ENCODE results near the gene FHAD1.
"Not testable (repeated sequence)": the region's sequence is repeated elsewhere in the genome, so short reads cannot be mapped to it uniquely, and the experiment has no call there.

FHAD1 gene

GRCh38 chr1:15420853-15421465, 173.9 kb downstream of the FHAD1 start:
- no peak overlapping the region for H3K27ac ChIP-seq (ENCODE audit: low read length)
- peaks cover 1% of the 10 kb centered on the region; the same call in 1 of the 2 replicates for H3K4me1 ChIP-seq (ENCODE audit: control insufficient read depth, insufficient read depth, low read length)
- no CpG with 5 or more reads among the region's 8 CpGs for WGBS (ENCODE audit: insufficient coverage, insufficient read length)
- 0 out of 2 replicates have a peak, but pooled peaks cover 2% of the 10 kb centered on the region for H3K36me3 ChIP-seq (ENCODE audit: control insufficient read depth, insufficient read depth, low read length)
- no peaks in the 10 kb centered on the region for H3K9me3 ChIP-seq (ENCODE audit: control insufficient read depth, insufficient read depth, low read length)
- no peaks in the 10 kb centered on the region for H3K27me3 ChIP-seq (ENCODE audit: control insufficient read depth, insufficient read depth, low read length)
- H3K4me3 ChIP-seq (ENCODE audit: low read length): no peak overlapping the region
- no peak for DNase-seq (ENCODE audit: low read depth, low spot score)

GRCh38 chr1:15422871-15423270, 175.8 kb downstream of the FHAD1 start:
- no peaks in the 10 kb centered on the region for H3K27me3 ChIP-seq (ENCODE audit: control insufficient read depth, insufficient read depth, low read length)
- no peaks in the 10 kb centered on the region for H3K9me3 ChIP-seq (ENCODE audit: control insufficient read depth, insufficient read depth, low read length)
- no peaks in the 10 kb centered on the region for H3K4me1 ChIP-seq (ENCODE audit: control insufficient read depth, insufficient read depth, low read length)
- H3K27ac ChIP-seq (ENCODE audit: low read length): no peak overlapping the region
- H3K4me3 ChIP-seq (ENCODE audit: low read length): no peak overlapping the region
- DNase-seq (ENCODE audit: low read depth, low spot score): no peak
- no CpG with 5 or more reads among the region's 8 CpGs for WGBS (ENCODE audit: insufficient coverage, insufficient read length)
- H3K36me3 ChIP-seq (ENCODE audit: control insufficient read depth, insufficient read depth, low read length): peaks cover 2% of the 10 kb centered on the region; the same call in 1 of the 2 replicates

GRCh38 chr1:15423355-15424077, 176.5 kb downstream of the FHAD1 start:
- no peaks in the 10 kb centered on the region for H3K27me3 ChIP-seq (ENCODE audit: control insufficient read depth, insufficient read depth, low read length)
- no CpG with 5 or more reads among the region's 11 CpGs for WGBS (ENCODE audit: insufficient coverage, insufficient read length)
- DNase-seq (ENCODE audit: low read depth, low spot score): no peak
- no peaks in the 10 kb centered on the region for H3K4me1 ChIP-seq (ENCODE audit: control insufficient read depth, insufficient read depth, low read length)
- H3K9me3 ChIP-seq (ENCODE audit: control insufficient read depth, insufficient read depth, low read length): no peaks in the 10 kb centered on the region
- H3K27ac ChIP-seq (ENCODE audit: low read length): no peak overlapping the region
- peaks cover 2% of the 10 kb centered on the region; the same call in 1 of the 2 replicates for H3K36me3 ChIP-seq (ENCODE audit: control insufficient read depth, insufficient read depth, low read length)
- no peak overlapping the region for H3K4me3 ChIP-seq (ENCODE audit: low read length)

- Histone ChIP-seq H3K4me1 (ENCODE audit: control insufficient read depth, insufficient read depth, low read length) (no peaks in the 10 kb centered on the region), H3K27ac (ENCODE audit: low read length) (no peak overlapping the region), H3K9me3 (ENCODE audit: control insufficient read depth, insufficient read depth, low read length) (no peaks in the 10 kb centered on the region), H3K4me3 (ENCODE audit: low read length) (no peak overlapping the region), H3K27me3 (ENCODE audit: control insufficient read depth, insufficient read depth, low read length) (no peaks in the 10 kb centered on the region), H3K36me3 (ENCODE audit: control insufficient read depth, insufficient read depth, low read length) (peaks cover 2% of the 10 kb centered on the region; the same call in 1 of the 2 replicates)
- WGBS (ENCODE audit: insufficient coverage, insufficient read length): no CpG with 5 or more reads among the region's 13 CpGs
- DNase-seq (ENCODE audit: low read depth, low spot score): no peak
Measured at GRCh38 chr1:15424146-15424667, 177.2 kb downstream of the FHAD1 start.

- Histone ChIP-seq H3K27me3 (ENCODE audit: control insufficient read depth, insufficient read depth, low read length) (no peaks in the 10 kb centered on the region), H3K9me3 (ENCODE audit: control insufficient read depth, insufficient read depth, low read length) (no peaks in the 10 kb centered on the region), H3K4me3 (ENCODE audit: low read length) (no peak overlapping the region), H3K27ac (ENCODE audit: low read length) (no peak overlapping the region), H3K36me3 (ENCODE audit: control insufficient read depth, insufficient read depth, low read length) (peaks cover 2% of the 10 kb centered on the region; the same call in 1 of the 2 replicates), H3K4me1 (ENCODE audit: control insufficient read depth, insufficient read depth, low read length) (no peaks in the 10 kb centered on the region)
- DNase-seq (ENCODE audit: low read depth, low spot score): no peak
- no CpG with 5 or more reads among the region's 5 CpGs for WGBS (ENCODE audit: insufficient coverage, insufficient read length)
Measured at GRCh38 chr1:15424981-15425380, 178.0 kb downstream of the FHAD1 start.

GRCh38 chr1:15425521-15425920, 178.5 kb downstream of the FHAD1 start:
- no peak overlapping the region for H3K27ac ChIP-seq (ENCODE audit: low read length)
- WGBS (ENCODE audit: insufficient coverage, insufficient read length): no CpG with 5 or more reads among the region's 10 CpGs
- no peaks in the 10 kb centered on the region for H3K27me3 ChIP-seq (ENCODE audit: control insufficient read depth, insufficient read depth, low read length)
- no peaks in the 10 kb centered on the region for H3K4me1 ChIP-seq (ENCODE audit: control insufficient read depth, insufficient read depth, low read length)
- DNase-seq (ENCODE audit: low read depth, low spot score): no peak
- H3K4me3 ChIP-seq (ENCODE audit: low read length): no peak overlapping the region
- no peaks in the 10 kb centered on the region for H3K9me3 ChIP-seq (ENCODE audit: control insufficient read depth, insufficient read depth, low read length)
- H3K36me3 ChIP-seq (ENCODE audit: control insufficient read depth, insufficient read depth, low read length): peaks cover 2% of the 10 kb centered on the region; the same call in 1 of the 2 replicates

- WGBS (ENCODE audit: insufficient coverage, insufficient read length): no CpG with 5 or more reads among the region's 6 CpGs
- H3K9me3 ChIP-seq (ENCODE audit: control insufficient read depth, insufficient read depth, low read length): no peaks in the 10 kb centered on the region
- H3K4me1 ChIP-seq (ENCODE audit: control insufficient read depth, insufficient read depth, low read length): no peaks in the 10 kb centered on the region
- no peaks in the 10 kb centered on the region for H3K27me3 ChIP-seq (ENCODE audit: control insufficient read depth, insufficient read depth, low read length)
- no peak for DNase-seq (ENCODE audit: low read depth, low spot score)
- H3K36me3 ChIP-seq (ENCODE audit: control insufficient read depth, insufficient read depth, low read length): peaks cover 2% of the 10 kb centered on the region; the same call in 1 of the 2 replicates
- no peak overlapping the region for H3K4me3 ChIP-seq (ENCODE audit: low read length)
- H3K27ac ChIP-seq (ENCODE audit: low read length): no peak overlapping the region
Measured at GRCh38 chr1:15425958-15426357, 178.9 kb downstream of the FHAD1 start.

- H3K4me3 ChIP-seq (ENCODE audit: low read length): no peak overlapping the region
- DNase-seq (ENCODE audit: low read depth, low spot score): no peak
- H3K27me3 ChIP-seq (ENCODE audit: control insufficient read depth, insufficient read depth, low read length): no peaks in the 10 kb centered on the region
- H3K4me1 ChIP-seq (ENCODE audit: control insufficient read depth, insufficient read depth, low read length): no peaks in the 10 kb centered on the region
- WGBS (ENCODE audit: insufficient coverage, insufficient read length): no CpG with 5 or more reads among the region's 30 CpGs
- no peaks in the 10 kb centered on the region; the same call in 1 of the 2 replicates for H3K36me3 ChIP-seq (ENCODE audit: control insufficient read depth, insufficient read depth, low read length)
- H3K27ac ChIP-seq (ENCODE audit: low read length): no peak overlapping the region
- H3K9me3 ChIP-seq (ENCODE audit: control insufficient read depth, insufficient read depth, low read length): no peaks in the 10 kb centered on the region
Measured at GRCh38 chr1:15426492-15427279, 179.7 kb downstream of the FHAD1 start.

- no CpG with 5 or more reads among the region's 6 CpGs for WGBS (ENCODE audit: insufficient coverage, insufficient read length)
- Histone ChIP-seq H3K27ac (ENCODE audit: low read length) (no peak overlapping the region), H3K4me1 (ENCODE audit: control insufficient read depth, insufficient read depth, low read length) (no peaks in the 10 kb centered on the region)
Measured at GRCh38 chr1:15427280-15427666, 180.2 kb downstream of the FHAD1 start.

GRCh38 chr1:15428252-15428651, 181.2 kb downstream of the FHAD1 start:
- not testable (repeated sequence) for DNase-seq (ENCODE audit: low read depth, low spot score); H3K27me3 ChIP-seq (ENCODE audit: control insufficient read depth, insufficient read depth, low read length); H3K9me3 ChIP-seq (ENCODE audit: control insufficient read depth, insufficient read depth, low read length); H3K36me3 ChIP-seq (ENCODE audit: control insufficient read depth, insufficient read depth, low read length); H3K27ac ChIP-seq (ENCODE audit: low read length); H3K4me3 ChIP-seq (ENCODE audit: low read length); H3K4me1 ChIP-seq (ENCODE audit: control insufficient read depth, insufficient read depth, low read length)
- no CpG with 5 or more reads among the region's 11 CpGs for WGBS (ENCODE audit: insufficient coverage, insufficient read length)

More at GRCh38 chr1:15427280-15427666, 180.2 kb downstream of the FHAD1 start:
- no peak overlapping the region for H3K4me3 ChIP-seq (ENCODE audit: low read length)
- no peaks in the 10 kb centered on the region for H3K27me3 ChIP-seq (ENCODE audit: control insufficient read depth, insufficient read depth, low read length)
- no peaks in the 10 kb centered on the region for H3K9me3 ChIP-seq (ENCODE audit: control insufficient read depth, insufficient read depth, low read length)
- no peak for DNase-seq (ENCODE audit: low read depth, low spot score)
- no peaks in the 10 kb centered on the region; the same call in 1 of the 2 replicates for H3K36me3 ChIP-seq (ENCODE audit: control insufficient read depth, insufficient read depth, low read length)

All from iPS DF 6.9 (cell line).